PC-9 (cell line): ENCODE measurements around the gene RNASEH2B. TPM values are rescaled to one million over a fixed set of nuclear protein-coding genes. Genes with fewer than 3 reads are reported as not detected.

Experiments used
- BruUV-seq: library from RNA; stranded (reverse); fragments of 400-500 nt; replicated peaks from 2 replicates; lab custom pipeline; 2021; lab: Mats Ljungman, UMichigan
- CTCF ChIA-PET: fragments of 300-600 bp; sonication (Branson Sonifier 250); formaldehyde crosslinking; loops from one replicate; lab custom pipeline; 2022; ENCODE audit warnings: antibody characterized with exemption; lab: Charles Lee
- POLR2A ChIA-PET: fragments of 300-600 bp; sonication (Branson Sonifier 250); formaldehyde crosslinking; loops from one replicate; lab custom pipeline; 2022; ENCODE audit warnings: antibody characterized with exemption; ENCODE audit not compliant: unreplicated experiment; lab: Charles Lee
- DNase-seq, 2 experiments: peaks; one replicate each; pipeline versions ENCODE4 v3.0.0 to v3.0.0-alpha.2; 2015 to 2022; ENCODE audit warnings: mixed read lengths in 1 of 2
- H2AFZ ChIP-seq: fragments of 200-600 bp; sonication (generic); 2 replicates; pipeline ENCODE4 v1.8.1; 2017; ENCODE audit warnings: antibody characterized with exemption
- H3F3A ChIP-seq: fragments of 200-600 bp; sonication (generic); 2 replicates; pipeline ENCODE4 v1.8.1; 2017; ENCODE audit warnings: antibody characterized with exemption, mild to moderate bottlenecking, low read depth; ENCODE audit not compliant: insufficient read depth
- H3K27ac ChIP-seq: fragments of 200-600 bp; sonication (generic); 2 replicates; pipeline ENCODE4 v1.6.1; 2016; ENCODE audit warnings: mixed run types
- H3K27me3 ChIP-seq: fragments of 200-600 bp; sonication (generic); 2 replicates; pipeline ENCODE4 v1.6.1; 2016; ENCODE audit warnings: low read depth, mixed run types; ENCODE audit not compliant: insufficient read depth
- H3K36me3 ChIP-seq: fragments of 200-600 bp; sonication (generic); 2 replicates; pipeline ENCODE4 v1.6.1; 2016; ENCODE audit warnings: low read depth, mixed run types
- H3K4me1 ChIP-seq: fragments of 200-600 bp; sonication (generic); replicated peaks from 2 replicates; pipeline ENCODE4 v1.6.1; 2016; ENCODE audit warnings: mixed run types; ENCODE audit not compliant: insufficient read depth
- H3K4me2 ChIP-seq: fragments of 200-600 bp; sonication (generic); 2 replicates; pipeline ENCODE4 v1.6.1; 2017; ENCODE audit warnings: mixed run types
- H3K4me3 ChIP-seq: fragments of 200-600 bp; sonication (generic); 2 replicates; pipeline ENCODE4 v1.6.1; 2016; ENCODE audit warnings: mixed run types
- H3K79me2 ChIP-seq: fragments of 200-600 bp; sonication (generic); 2 replicates; pipeline ENCODE4 v1.6.1; 2017; ENCODE audit warnings: low read depth, mixed run types
- H3K9me2 ChIP-seq: fragments of 200-600 bp; sonication (generic); 2 replicates; pipeline ENCODE4 v1.8.1; 2017; ENCODE audit warnings: mild to moderate bottlenecking; ENCODE audit not compliant: insufficient read depth
- H3K9me3 ChIP-seq: fragments of 200-600 bp; sonication (generic); 2 replicates; pipeline ENCODE4 v1.8.1; 2016; ENCODE audit warnings: low read depth; ENCODE audit not compliant: insufficient read depth
- H4K20me1 ChIP-seq: fragments of 200-600 bp; sonication (generic); 2 replicates; pipeline ENCODE4 v1.8.1; 2017; ENCODE audit not compliant: insufficient read depth
- CTCF ChIP-seq: fragments of 200-600 bp; sonication (generic); conservative IDR thresholded peaks from 2 replicates; pipeline ENCODE4 v1.6.1; 2017; ENCODE audit warnings: mixed run types, antibody characterized with exemption, mild to moderate bottlenecking, moderate library complexity
- EZH2 ChIP-seq: fragments of 200-600 bp; sonication (generic); IDR thresholded peaks from 2 replicates; pipeline ENCODE4 v1.8.0; 2017; ENCODE audit warnings: antibody characterized with exemption, low read depth
- intact Hi-C: fragments of 100-400 bp; cut with micrococcal nuclease; formaldehyde crosslinking; loops from one replicate; pipeline ENCODE4 v1.10.0; 2022; ENCODE audit not compliant: unreplicated experiment
- total RNA-seq: library from RNA; stranded (reverse); gene quantifications from 2 replicates; pipeline ENCODE4 v1.2.3, GENCODE V29; 2021

RNASEH2B gene
- total RNA-seq, 1 experiment from 2014 or later, result 45.8 TPM

- Histone ChIP-seq H3K9me3 (no peaks in the 10 kb centered on the region), H3K4me1 (no peaks in the 10 kb centered on the region), H3F3A (no peaks in the 10 kb centered on the region), H2AFZ (no peak overlapping the region), H3K27me3 (0 out of 2 replicates have a peak, but pooled peaks cover 7% of the 10 kb centered on the region), H3K27ac (no peak overlapping the region), H3K4me2 (no peak overlapping the region), H3K4me3 (no peak overlapping the region), H3K79me2 (no peaks in the 10 kb centered on the region), H3K36me3 (no peaks in the 10 kb centered on the region), H4K20me1 (no peaks in the 10 kb centered on the region), H3K9me2 (no peaks in the 10 kb centered on the region)
- ChIA-PET CTCF (no interaction called here), POLR2A (no interaction called here)
- DNase-seq, result no peak
- intact Hi-C loops, result no loop called here
- no TSS peak for BruUV-seq
- no peak for TF ChIP-seq EZH2
Observed at GRCh38 chr13:50993371-50993770, 83.8 kb downstream of the RNASEH2B start.

- intact Hi-C loops, result no loop called here
- CTCF ChIA-PET, result no interaction called here
- H4K20me1 ChIP-seq, result no peaks in the 10 kb centered on the region
- BruUV-seq, result no TSS peak
- no peak overlapping the region for H3K4me3 ChIP-seq
- no peak overlapping the region for H3K27ac ChIP-seq
- no peak overlapping the region for H2AFZ ChIP-seq
- no peak for DNase-seq
- no peaks in the 10 kb centered on the region for H3K9me3 ChIP-seq
- no peaks in the 10 kb centered on the region for H3F3A ChIP-seq
- H3K4me1 ChIP-seq, result no peaks in the 10 kb centered on the region
- H3K4me2 ChIP-seq, result no peak overlapping the region
- H3K36me3 ChIP-seq, result no peaks in the 10 kb centered on the region
- H3K9me2 ChIP-seq, result no peaks in the 10 kb centered on the region
- no peaks in the 10 kb centered on the region for H3K79me2 ChIP-seq
- TF ChIP-seq EZH2 (no peak), CTCF (no peak)
- POLR2A ChIA-PET, result no interaction called here
- peaks cover 9% of the 10 kb centered on the region; the same call in 1 of the 2 replicates for H3K27me3 ChIP-seq
Observed at GRCh38 chr13:50993934-50994333, 84.3 kb downstream of the RNASEH2B start.

GRCh38 chr13:50994651-50995050 is 85.1 kb downstream of the RNASEH2B start:
- Histone ChIP-seq H2AFZ (no peak overlapping the region), H3K9me2 (no peaks in the 10 kb centered on the region), H3K4me2 (no peak overlapping the region), H4K20me1 (no peaks in the 10 kb centered on the region), H3K36me3 (no peaks in the 10 kb centered on the region), H3K27me3 (peaks cover 12% of the 10 kb centered on the region; the same call in 1 of the 2 replicates), H3K27ac (no peak overlapping the region), H3K4me1 (no peaks in the 10 kb centered on the region), H3K79me2 (no peaks in the 10 kb centered on the region), H3F3A (no peaks in the 10 kb centered on the region), H3K4me3 (no peak overlapping the region), H3K9me3 (no peaks in the 10 kb centered on the region)
- no TSS peak for BruUV-seq
- no peak for TF ChIP-seq CTCF
- no peak for TF ChIP-seq EZH2
- no peak for DNase-seq
- ChIA-PET POLR2A (no interaction called here), CTCF (no interaction called here)
- intact Hi-C loops, result no loop called here

GRCh38 chr13:50995854-50996253 is 86.3 kb downstream of the RNASEH2B start:
- CTCF ChIA-PET, result no interaction called here

More at GRCh38 chr13:50995854-50996253, 86.3 kb downstream of the RNASEH2B start:
- intact Hi-C loops, result no loop called here
- Histone ChIP-seq H3K79me2 (no peaks in the 10 kb centered on the region), H3K4me2 (no peak overlapping the region), H4K20me1 (no peaks in the 10 kb centered on the region), H3K36me3 (no peaks in the 10 kb centered on the region), H3F3A (no peaks in the 10 kb centered on the region), H3K27me3 (peaks cover 12% of the 10 kb centered on the region; the same call in 1 of the 2 replicates), H3K4me1 (no peaks in the 10 kb centered on the region), H3K9me2 (no peaks in the 10 kb centered on the region), H3K4me3 (no peak overlapping the region), H3K9me3 (no peaks in the 10 kb centered on the region), H3K27ac (no peak overlapping the region), H2AFZ (no peak overlapping the region)
- TF ChIP-seq CTCF, result no peak
- no peak for TF ChIP-seq EZH2
- BruUV-seq, result no TSS peak
- POLR2A ChIA-PET, result no interaction called here
- DNase-seq, result no peak
